Hepatocyte (in vitro differentiated cells): ENCODE data around the gene NKIRAS1. TPM values are rescaled to one million over a fixed set of nuclear protein-coding genes. Genes with fewer than 3 reads are reported as not detected.

Experiments used
- DNase-seq: peaks from one replicate; pipeline ENCODE4 v3.0.0-alpha.2; 2016; ENCODE audit warnings: low spot score
- H2AFZ ChIP-seq: fragments of 200-600 bp; sonication (generic); 2 replicates; pipeline ENCODE4 v1.6.0; 2016; ENCODE audit warnings: antibody characterized with exemption, mild to moderate bottlenecking
- H3K27ac ChIP-seq: fragments of 200-600 bp; sonication (generic); 2 replicates; pipeline ENCODE4 v1.5.1; 2016; ENCODE audit warnings: mild to moderate bottlenecking
- H3K27me3 ChIP-seq: fragments of 200-600 bp; sonication (generic); 2 replicates; pipeline ENCODE4 v1.6.1; 2016
- H3K36me3 ChIP-seq: fragments of 200-600 bp; sonication (generic); replicated peaks from 2 replicates; pipeline ENCODE4 v1.5.1; 2016; ENCODE audit warnings: low read depth; ENCODE audit not compliant: insufficient read depth
- H3K4me1 ChIP-seq: fragments of 200-600 bp; sonication (generic); 2 replicates; pipeline ENCODE4 v1.5.1; 2016; ENCODE audit warnings: mild to moderate bottlenecking, moderate library complexity; ENCODE audit not compliant: insufficient read depth
- H3K4me2 ChIP-seq: fragments of 200-600 bp; sonication (generic); 2 replicates; pipeline ENCODE4 v1.6.0; 2016
- H3K4me3 ChIP-seq: fragments of 200-600 bp; sonication (generic); 2 replicates; pipeline ENCODE4 v1.5.1; 2016; ENCODE audit warnings: mild to moderate bottlenecking
- H3K79me2 ChIP-seq: fragments of 200-600 bp; sonication (generic); 2 replicates; pipeline ENCODE4 v1.6.0; 2017; ENCODE audit warnings: mild to moderate bottlenecking
- H3K9me2 ChIP-seq: fragments of 200-600 bp; sonication (generic); replicated peaks from 2 replicates; pipeline ENCODE4 v1.6.0; 2017; ENCODE audit warnings: mild to moderate bottlenecking; ENCODE audit not compliant: insufficient read depth
- H3K9me3 ChIP-seq: fragments of 200-600 bp; sonication (generic); 2 replicates; pipeline ENCODE4 v1.5.1; 2016; ENCODE audit warnings: low read depth, mild to moderate bottlenecking
- H4K20me1 ChIP-seq: fragments of 200-600 bp; sonication (generic); 2 replicates; pipeline ENCODE4 v1.6.0; 2016; ENCODE audit warnings: mild to moderate bottlenecking; ENCODE audit not compliant: insufficient read depth, poor library complexity, severe bottlenecking
- EZH2 ChIP-seq: fragments of 200-600 bp; sonication (generic); IDR thresholded peaks from 2 replicates; pipeline ENCODE4 v1.6.1; 2016; ENCODE audit warnings: antibody characterized with exemption, mild to moderate bottlenecking, borderline replicate concordance
- EZH2phosphoT487 ChIP-seq: fragments of 200-600 bp; sonication (generic); IDR thresholded peaks from one replicate; pipeline ENCODE4 v1.6.1; 2018; ENCODE audit warnings: antibody characterized with exemption, mild to moderate bottlenecking, low read depth, moderate library complexity; ENCODE audit not compliant: unreplicated experiment, severe bottlenecking
- WGBS: methylation state at CpG from one replicate; pipeline ENCODE4 v1.1.6; 2016; ENCODE audit warnings: low lambda C conversion rate; ENCODE audit errors: missing lambda C conversion rate; 5-methylcytosine and 5-hydroxymethylcytosine counted together
- polyA plus RNA-seq: library from polyadenylated mRNA; unstranded; fragments of >200 nt; fragmentation: Nextera tagmentation; extraction: Ambion mirVana; gene quantifications from 2 replicates; pipeline ENCODE4 v1.2.1, GENCODE V29; 2016
- total RNA-seq: library from RNA; depleted of rRNA; stranded (reverse); fragments of >200 nt; gene quantifications from 2 replicates; pipeline ENCODE4 v1.2.3, GENCODE V29; 2014
- TF ChIP-seq, protein P1 (sequence below): fragments of 200-600 bp; sonication (generic); IDR thresholded peaks from 2 replicates; pipeline ENCODE4 v1.5.1; 2016; ENCODE audit warnings: antibody characterized with exemption, mild to moderate bottlenecking; ENCODE audit not compliant: poor library complexity

NKIRAS1 gene
- total and polyA plus RNA-seq, 2 experiments from 2014 or later, result 16.9 to 19.8 TPM

DNA sequence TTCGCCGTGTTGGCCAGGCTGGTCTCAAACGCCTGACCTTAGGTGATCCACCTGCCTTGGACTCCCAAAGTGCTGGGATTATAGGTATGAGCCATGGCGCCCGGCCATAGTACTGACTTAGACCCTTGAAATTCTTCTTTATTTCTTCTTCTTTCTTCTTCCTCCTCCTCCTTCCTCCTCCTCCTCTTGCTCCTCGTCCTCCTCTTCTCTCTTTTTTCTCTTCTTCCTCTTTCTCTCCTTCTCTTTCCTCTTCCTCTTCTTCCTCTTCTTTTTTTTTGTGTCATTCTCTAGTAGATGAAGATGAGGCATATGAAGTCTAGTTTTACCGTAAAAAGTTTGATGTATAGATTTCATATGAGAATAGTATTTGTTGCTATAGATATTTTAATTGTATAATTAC, 9.5 kb upstream of the NKIRAS1 start:
- Histone ChIP-seq H3K79me2 (no peaks in the 10 kb centered on the region), H3K27ac (no peak overlapping the region), H3K36me3 (no peaks in the 10 kb centered on the region), H3K4me3 (no peak overlapping the region), H3K27me3 (no peaks in the 10 kb centered on the region), H4K20me1 (no peaks in the 10 kb centered on the region), H2AFZ (no peak overlapping the region), H3K9me2 (no peaks in the 10 kb centered on the region), H3K4me1 (no peaks in the 10 kb centered on the region), H3K9me3 (no peaks in the 10 kb centered on the region), H3K4me2 (no peak overlapping the region)
- WGBS, result 96% methylated on average over 7 of the region's 7 CpGs
- no peak for DNase-seq
- TF ChIP-seq, protein P1, sequence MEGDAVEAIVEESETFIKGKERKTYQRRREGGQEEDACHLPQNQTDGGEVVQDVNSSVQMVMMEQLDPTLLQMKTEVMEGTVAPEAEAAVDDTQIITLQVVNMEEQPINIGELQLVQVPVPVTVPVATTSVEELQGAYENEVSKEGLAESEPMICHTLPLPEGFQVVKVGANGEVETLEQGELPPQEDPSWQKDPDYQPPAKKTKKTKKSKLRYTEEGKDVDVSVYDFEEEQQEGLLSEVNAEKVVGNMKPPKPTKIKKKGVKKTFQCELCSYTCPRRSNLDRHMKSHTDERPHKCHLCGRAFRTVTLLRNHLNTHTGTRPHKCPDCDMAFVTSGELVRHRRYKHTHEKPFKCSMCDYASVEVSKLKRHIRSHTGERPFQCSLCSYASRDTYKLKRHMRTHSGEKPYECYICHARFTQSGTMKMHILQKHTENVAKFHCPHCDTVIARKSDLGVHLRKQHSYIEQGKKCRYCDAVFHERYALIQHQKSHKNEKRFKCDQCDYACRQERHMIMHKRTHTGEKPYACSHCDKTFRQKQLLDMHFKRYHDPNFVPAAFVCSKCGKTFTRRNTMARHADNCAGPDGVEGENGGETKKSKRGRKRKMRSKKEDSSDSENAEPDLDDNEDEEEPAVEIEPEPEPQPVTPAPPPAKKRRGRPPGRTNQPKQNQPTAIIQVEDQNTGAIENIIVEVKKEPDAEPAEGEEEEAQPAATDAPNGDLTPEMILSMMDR, result no peak
- TF ChIP-seq EZH2phosphoT487 (no peak), EZH2 (no peak)

DNA sequence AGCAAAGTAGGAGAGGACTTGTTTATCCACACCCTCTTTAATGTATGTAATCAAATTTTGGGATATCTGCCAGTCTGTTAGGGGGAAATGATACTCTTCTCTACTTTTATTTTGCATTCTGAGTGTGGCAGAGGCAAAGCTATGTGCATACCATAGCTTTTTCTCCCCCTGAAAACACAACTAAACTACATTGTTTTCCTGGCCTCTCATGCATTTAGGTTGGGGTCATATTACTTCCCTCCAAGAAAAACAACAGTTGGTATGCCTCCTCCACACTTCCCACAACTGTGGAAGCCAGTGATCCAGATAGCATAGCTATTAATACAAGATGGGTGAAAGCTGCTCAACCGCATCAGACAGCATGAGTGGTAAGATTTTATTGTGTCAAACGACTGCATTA, 7.0 kb upstream of the NKIRAS1 start:
- no peaks in the 10 kb centered on the region for H3K9me3 ChIP-seq
- H3K4me3 ChIP-seq, result no peak overlapping the region
- peaks cover 24% of the 10 kb centered on the region for H4K20me1 ChIP-seq
- no peak overlapping the region for H3K4me2 ChIP-seq
- H3K27me3 ChIP-seq, result no peaks in the 10 kb centered on the region
- H3K79me2 ChIP-seq, result peaks cover 5% of the 10 kb centered on the region
- WGBS, result 73% methylated on average over 2 of the region's 2 CpGs
- H3K36me3 ChIP-seq, result no peaks in the 10 kb centered on the region
- DNase-seq, result no peak
- no peak overlapping the region for H3K27ac ChIP-seq
- H2AFZ ChIP-seq, result no peak overlapping the region
- no peaks in the 10 kb centered on the region for H3K9me2 ChIP-seq
- peaks cover 2% of the 10 kb centered on the region for H3K4me1 ChIP-seq
- TF ChIP-seq, protein P1, result no peak
- TF ChIP-seq EZH2phosphoT487 (no peak), EZH2 (no peak)

DNA sequence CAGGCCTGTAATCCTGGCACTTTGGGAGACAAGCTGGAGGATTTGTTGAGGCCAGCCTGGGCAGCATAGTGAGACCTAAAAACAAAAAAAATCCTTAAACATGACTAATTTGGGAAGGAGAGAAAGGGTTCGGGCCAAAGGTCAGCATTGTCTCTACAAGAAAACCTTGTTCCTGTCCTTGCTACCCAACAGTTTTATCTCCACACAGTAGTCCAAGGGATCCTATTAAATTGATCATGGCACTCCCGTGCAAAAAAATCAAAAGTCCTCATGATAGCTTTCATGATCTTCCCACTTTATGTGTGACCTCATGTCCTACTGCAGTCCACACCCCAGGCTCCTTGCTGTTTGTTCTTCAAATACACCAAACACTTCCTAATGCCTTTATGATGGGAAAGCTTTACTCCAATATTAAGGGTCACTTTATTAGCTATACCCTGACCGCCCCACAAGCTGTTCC, 4.3 kb upstream of the NKIRAS1 start:
- peaks cover 24% of the 10 kb centered on the region for H3K79me2 ChIP-seq
- no peaks in the 10 kb centered on the region for H3K9me3 ChIP-seq
- DNase-seq, result no peak
- H3K9me2 ChIP-seq, result no peaks in the 10 kb centered on the region
- no peak overlapping the region for H3K4me3 ChIP-seq
- 78% methylated on average over 3 of the region's 3 CpGs for WGBS
- no peak overlapping the region for H3K4me2 ChIP-seq
- no peak overlapping the region for H3K27ac ChIP-seq
- H3K27me3 ChIP-seq, result no peaks in the 10 kb centered on the region
- TF ChIP-seq EZH2phosphoT487, result no peak
- TF ChIP-seq EZH2, result no peak
- TF ChIP-seq, protein P1, result no peak
- no peak overlapping the region for H2AFZ ChIP-seq
- no peaks in the 10 kb centered on the region for H3K36me3 ChIP-seq
- peaks cover 6% of the 10 kb centered on the region for H3K4me1 ChIP-seq
- peaks cover 35% of the 10 kb centered on the region for H4K20me1 ChIP-seq

DNA sequence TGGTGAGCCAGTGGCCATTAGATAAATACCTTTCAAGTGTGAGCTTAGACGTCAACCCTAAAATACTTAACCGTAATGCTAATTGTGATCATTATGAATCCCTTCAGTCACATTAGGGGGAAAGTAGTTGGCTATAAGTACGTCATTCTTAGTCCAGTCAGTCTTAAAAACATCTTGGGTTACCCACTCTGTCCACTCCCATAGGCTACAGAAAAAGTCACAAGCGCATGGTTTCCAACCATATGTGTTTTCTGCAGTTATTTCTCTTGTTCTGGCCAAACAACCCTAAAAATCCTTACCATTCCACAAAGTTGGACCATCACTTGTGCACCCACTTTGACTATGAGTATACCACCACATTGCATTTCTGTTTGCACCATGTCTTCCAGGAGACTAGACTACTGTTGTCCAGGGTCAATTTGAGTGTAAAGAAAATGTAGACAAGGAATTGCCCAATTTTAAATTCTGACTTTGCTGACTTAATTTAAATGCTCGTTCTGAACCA, 3.4 kb upstream of the NKIRAS1 start:
- Histone ChIP-seq H3K27ac (no peak overlapping the region), H4K20me1 (peaks cover 35% of the 10 kb centered on the region), H3K4me1 (peaks cover 14% of the 10 kb centered on the region), H3K79me2 (peaks cover 32% of the 10 kb centered on the region), H2AFZ (no peak overlapping the region), H3K36me3 (no peaks in the 10 kb centered on the region), H3K4me2 (no peak overlapping the region), H3K9me2 (no peaks in the 10 kb centered on the region), H3K4me3 (no peak overlapping the region), H3K9me3 (no peaks in the 10 kb centered on the region), H3K27me3 (no peaks in the 10 kb centered on the region)
- 95% methylated on average over 5 of the region's 5 CpGs for WGBS
- TF ChIP-seq, protein P1, result no peak
- no peak for DNase-seq
